Neural progenitor cell (in vitro differentiated cells): ENCODE measurements around the gene KLK6. TPM values are rescaled to one million over a fixed set of nuclear protein-coding genes. Genes with fewer than 3 reads are reported as not detected.

Experiments used
- DNase-seq: peaks from one replicate; pipeline ENCODE4 v3.0.0-alpha.2; 2016; ENCODE audit warnings: low spot score
- H2AFZ ChIP-seq: fragments of 200-600 bp; sonication (generic); replicated peaks from 2 replicates; pipeline ENCODE4 v1.6.1; 2016; ENCODE audit warnings: antibody characterized with exemption
- H3F3A ChIP-seq: fragments of 200-600 bp; sonication (generic); 2 replicates; pipeline ENCODE4 v1.6.1; 2016; ENCODE audit warnings: antibody characterized with exemption, low read depth
- H3K27ac ChIP-seq: fragments of 200-600 bp; sonication (generic); 2 replicates; pipeline ENCODE4 v1.5.1; 2016; ENCODE audit warnings: mild to moderate bottlenecking
- H3K27me3 ChIP-seq: fragments of 200-600 bp; sonication (generic); 2 replicates; pipeline ENCODE4 v1.6.1; 2016; ENCODE audit warnings: mild to moderate bottlenecking, moderate library complexity
- H3K36me3 ChIP-seq: fragments of 200-600 bp; sonication (generic); 2 replicates; pipeline ENCODE4 v1.5.1; 2016
- H3K4me1 ChIP-seq: fragments of 200-600 bp; sonication (generic); 2 replicates; pipeline ENCODE4 v1.6.1; 2016; ENCODE audit warnings: mixed run types
- H3K4me2 ChIP-seq: fragments of 200-600 bp; sonication (generic); 2 replicates; pipeline ENCODE4 v1.6.1; 2016
- H3K4me3 ChIP-seq: fragments of 200-600 bp; sonication (generic); 2 replicates; pipeline ENCODE4 v1.5.1; 2016
- H3K79me2 ChIP-seq: fragments of 200-600 bp; sonication (generic); 2 replicates; pipeline ENCODE4 v1.6.1; 2016; ENCODE audit warnings: low read depth
- H3K9ac ChIP-seq: fragments of 200-600 bp; sonication (generic); 2 replicates; pipeline ENCODE4 v1.6.1; 2016
- H3K9me3 ChIP-seq: fragments of 200-600 bp; sonication (generic); 2 replicates; pipeline ENCODE4 v1.5.1; 2016; ENCODE audit warnings: low read depth
- H4K20me1 ChIP-seq: fragments of 200-600 bp; sonication (generic); 2 replicates; pipeline ENCODE4 v1.6.1; 2016; ENCODE audit warnings: low read depth
- H3K27ac Mint-ChIP-seq: 3 replicates; pipeline ENCODE4 v1.8.0; 2021; ENCODE audit warnings: mixed read lengths
- H3K27me3 Mint-ChIP-seq: 2 replicates; pipeline ENCODE4 v1.8.0; 2022; ENCODE audit warnings: low read depth, mild to moderate bottlenecking, inconsistent platforms, moderate library complexity, mixed read lengths; ENCODE audit not compliant: insufficient read depth
- H3K36me3 Mint-ChIP-seq: 3 replicates; pipeline ENCODE4 v1.8.0; 2021; ENCODE audit warnings: mixed read lengths
- H3K4me1 Mint-ChIP-seq: 3 replicates; pipeline ENCODE4 v1.8.0; 2021; ENCODE audit warnings: mixed read lengths
- H3K4me3 Mint-ChIP-seq: 3 replicates; pipeline ENCODE4 v1.8.0; 2021; ENCODE audit warnings: mild to moderate bottlenecking, moderate library complexity, mixed read lengths
- H3K9me3 Mint-ChIP-seq: 3 replicates; pipeline ENCODE4 v1.8.0; 2020; ENCODE audit warnings: mixed read lengths
- CTCF ChIP-seq: fragments of 200-600 bp; sonication (generic); IDR thresholded peaks from 2 replicates; pipeline ENCODE4 v1.5.1; 2017; ENCODE audit warnings: antibody characterized with exemption, mild to moderate bottlenecking
- EZH2 ChIP-seq: fragments of 200-600 bp; sonication (generic); IDR thresholded peaks from 2 replicates; pipeline ENCODE4 v1.6.1; 2017; ENCODE audit warnings: antibody characterized with exemption, mild to moderate bottlenecking, moderate library complexity
- EZH2phosphoT487 ChIP-seq: fragments of 200-600 bp; sonication (generic); IDR thresholded peaks from 2 replicates; pipeline ENCODE4 v1.6.1; 2017; ENCODE audit warnings: antibody characterized with exemption
- total RNA-seq: library from RNA; depleted of rRNA; stranded (reverse); fragments of >200 nt; gene quantifications from 2 replicates; pipeline ENCODE4 v1.2.3, GENCODE V29; 2015; ENCODE audit warnings: low replicate concordance

Gene KLK6
- total RNA-seq, 1 donor from 2014 or later: not detected

GRCh38 chr19:50925734-50926133, 43.7 kb downstream of the KLK6 start:
- Histone ChIP-seq H3K27ac (no peak overlapping the region), H3K79me2 (no peaks in the 10 kb centered on the region), H3K9ac (no peak overlapping the region), H3K9me3 (no peaks in the 10 kb centered on the region), H3K4me3 (no peak overlapping the region), H4K20me1 (no peaks in the 10 kb centered on the region), H2AFZ (no peak overlapping the region), H3F3A (peaks cover 5% of the 10 kb centered on the region), H3K4me1 (no peaks in the 10 kb centered on the region), H3K4me2 (no peak overlapping the region), H3K27me3 (peaks cover 62% of the 10 kb centered on the region), H3K36me3 (no peaks in the 10 kb centered on the region)
- Mint-ChIP-seq H3K4me3 (no peak overlapping the region), H3K9me3 (peaks cover 2% of the 10 kb centered on the region), H3K27ac (no peak overlapping the region), H3K27me3 (peaks cover 10% of the 10 kb centered on the region), H3K4me1 (peaks cover 12% of the 10 kb centered on the region), H3K36me3 (no peaks in the 10 kb centered on the region)
- no peak for DNase-seq
- TF ChIP-seq EZH2: no peak
- TF ChIP-seq CTCF: no peak
- TF ChIP-seq EZH2phosphoT487: no peak

GRCh38 chr19:50924586-50924985, 44.8 kb downstream of the KLK6 start:
- no peaks in the 10 kb centered on the region for H3F3A ChIP-seq
- H3K27ac Mint-ChIP-seq: no peak overlapping the region
- H3K4me3 Mint-ChIP-seq: no peak overlapping the region
- no peak overlapping the region for H3K9ac ChIP-seq
- no peaks in the 10 kb centered on the region for H3K9me3 Mint-ChIP-seq
- TF ChIP-seq EZH2phosphoT487 (no peak), CTCF (no peak), EZH2 (no peak)
- no peaks in the 10 kb centered on the region for H4K20me1 ChIP-seq
- no peak overlapping the region for H3K4me2 ChIP-seq
- H3K27ac ChIP-seq: no peak overlapping the region
- H3K4me3 ChIP-seq: no peak overlapping the region
- H3K4me1 ChIP-seq: no peaks in the 10 kb centered on the region
- H3K27me3 ChIP-seq: peaks cover 64% of the 10 kb centered on the region
- peaks cover 11% of the 10 kb centered on the region for H3K27me3 Mint-ChIP-seq
- peaks cover 8% of the 10 kb centered on the region for H3K4me1 Mint-ChIP-seq
- DNase-seq: no peak
- H3K79me2 ChIP-seq: no peaks in the 10 kb centered on the region
- H3K36me3 Mint-ChIP-seq: no peaks in the 10 kb centered on the region
- H2AFZ ChIP-seq: no peak overlapping the region
- no peaks in the 10 kb centered on the region for H3K9me3 ChIP-seq
- no peaks in the 10 kb centered on the region for H3K36me3 ChIP-seq

- peak; percentile 88 for TF ChIP-seq CTCF
- TF ChIP-seq EZH2phosphoT487: no peak
- Histone ChIP-seq H3K27ac (no peak overlapping the region), H4K20me1 (no peaks in the 10 kb centered on the region), H3K27me3 (peaks cover 76% of the 10 kb centered on the region), H3K4me1 (no peaks in the 10 kb centered on the region), H3K36me3 (no peaks in the 10 kb centered on the region), H3K9me3 (no peaks in the 10 kb centered on the region), H3K4me2 (no peak overlapping the region), H3F3A (no peaks in the 10 kb centered on the region), H3K4me3 (no peak overlapping the region), H3K9ac (no peak overlapping the region), H2AFZ (peak overlapping the region; percentile 74), H3K79me2 (no peaks in the 10 kb centered on the region)
- Mint-ChIP-seq H3K36me3 (no peaks in the 10 kb centered on the region), H3K9me3 (no peaks in the 10 kb centered on the region), H3K4me1 (peaks cover 8% of the 10 kb centered on the region), H3K4me3 (peak overlapping the region; percentile 19), H3K27me3 (peaks cover 19% of the 10 kb centered on the region), H3K27ac (no peak overlapping the region)
- peak; percentile 91 for DNase-seq
Observed at GRCh38 chr19:50922317-50922853, 47.0 kb downstream of the KLK6 start.
